Prostate gland (tissue), 2 donors: ENCODE results near the gene DLGAP1. TPM values are rescaled to one million over a fixed set of nuclear protein-coding genes. Genes with fewer than 3 reads are reported as not detected.

Experiments used
- DNase-seq: peaks from one replicate; pipeline ENCODE4 v3.0.0-alpha.2; 2019; ENCODE audit warnings: low spot score
- H3K27ac ChIP-seq, 2 donors: fragments of 200-600 bp; sonication (generic); 2 replicates each; pipeline ENCODE4 v1.5.1; 2017 to 2019
- H3K27me3 ChIP-seq: fragments of 200-600 bp; sonication (generic); replicated peaks from 2 replicates; pipeline ENCODE4 v1.5.1; 2019; ENCODE audit not compliant: insufficient read depth
- H3K36me3 ChIP-seq, 2 donors: fragments of 200-600 bp; sonication (generic); 1 replicate in 1 of 2; 2 replicates in 1 of 2; pipeline versions ENCODE4 v1.5.1 to v1.8.1; 2017 to 2019
- H3K4me1 ChIP-seq: fragments of 200-600 bp; sonication (generic); replicated peaks from 2 replicates; pipeline ENCODE4 v1.5.1; 2019
- H3K4me3 ChIP-seq, 2 donors: fragments of 200-600 bp; sonication (generic); 2 replicates each; pipeline ENCODE4 v1.5.1; 2017 to 2019
- H3K9me3 ChIP-seq: fragments of 200-600 bp; sonication (generic); 2 replicates; pipeline ENCODE4 v1.5.1; 2017
- POLR2A ChIP-seq: fragments of 450-650 bp; IDR thresholded peaks from one replicate; pipeline ENCODE4 v1.6.1; 2016; ENCODE audit warnings: antibody characterized with exemption, mild to moderate bottlenecking
- POLR2AphosphoS5 ChIP-seq: sonication (generic); formaldehyde crosslinking; IDR thresholded peaks from one replicate; pipeline ENCODE4 v1.6.1; 2017; ENCODE audit warnings: antibody characterized with exemption
- WGBS: methylation state at CpG from one replicate; pipeline ENCODE4 v1.1.5; 2018; 5-methylcytosine and 5-hydroxymethylcytosine counted together
- intact Hi-C: fragments of 100-400 bp; cut with DNase I; formaldehyde crosslinking; loops from one replicate; pipeline ENCODE4 v1.14.2; 2022
- total RNA-seq, 2 donors: library from RNA; depleted of rRNA; stranded (reverse); fragments of >200 nt; gene quantifications; one replicate each; pipeline ENCODE4 v1.1.0, GENCODE V29; 2016
- TF ChIP-seq, protein P1 (sequence below), 4 experiments: fragments of 200-600 bp in 2 of 4; fragments of 450-650 bp in 2 of 4; sonication (generic) in 2 of 4; IDR thresholded peaks; 1 replicate in 3 of 4; 2 replicates in 1 of 4; pipeline ENCODE4 v1.5.1; 2016 to 2019; ENCODE audit warnings: antibody characterized with exemption in 4 of 4, mild to moderate bottlenecking in 2 of 4, moderate library complexity in 2 of 4

The DLGAP1 gene
- total RNA-seq, 2 donors from 2014 or later: 42.2 to 66.7 TPM

DNA sequence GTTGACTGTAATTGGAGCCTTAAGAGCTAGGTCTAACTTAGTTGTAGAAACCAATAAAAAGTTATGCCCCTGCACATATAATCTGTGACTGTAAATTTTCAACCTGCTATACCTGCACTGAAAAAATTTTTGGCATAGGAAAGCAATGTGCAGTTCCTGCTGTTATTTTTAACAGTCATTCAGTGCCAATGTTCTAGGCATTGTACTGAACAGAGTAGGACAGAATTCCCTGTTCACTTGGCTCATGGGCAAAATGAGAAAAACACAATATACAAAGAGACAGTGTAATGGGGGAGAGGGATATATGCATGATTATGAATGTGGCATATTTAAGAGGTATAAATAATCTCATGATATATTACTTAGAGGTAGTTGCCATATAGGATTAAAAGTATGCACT lies 547.2 kb downstream of the DLGAP1 start:
- no peak overlapping the region for H3K27ac ChIP-seq
- no peaks in the 10 kb centered on the region for H3K27me3 ChIP-seq
- H3K4me3 ChIP-seq: no peak overlapping the region
- H3K9me3 ChIP-seq: no peaks in the 10 kb centered on the region
- TF ChIP-seq POLR2A (no peak), POLR2AphosphoS5 (no peak)
- TF ChIP-seq, protein P1, sequence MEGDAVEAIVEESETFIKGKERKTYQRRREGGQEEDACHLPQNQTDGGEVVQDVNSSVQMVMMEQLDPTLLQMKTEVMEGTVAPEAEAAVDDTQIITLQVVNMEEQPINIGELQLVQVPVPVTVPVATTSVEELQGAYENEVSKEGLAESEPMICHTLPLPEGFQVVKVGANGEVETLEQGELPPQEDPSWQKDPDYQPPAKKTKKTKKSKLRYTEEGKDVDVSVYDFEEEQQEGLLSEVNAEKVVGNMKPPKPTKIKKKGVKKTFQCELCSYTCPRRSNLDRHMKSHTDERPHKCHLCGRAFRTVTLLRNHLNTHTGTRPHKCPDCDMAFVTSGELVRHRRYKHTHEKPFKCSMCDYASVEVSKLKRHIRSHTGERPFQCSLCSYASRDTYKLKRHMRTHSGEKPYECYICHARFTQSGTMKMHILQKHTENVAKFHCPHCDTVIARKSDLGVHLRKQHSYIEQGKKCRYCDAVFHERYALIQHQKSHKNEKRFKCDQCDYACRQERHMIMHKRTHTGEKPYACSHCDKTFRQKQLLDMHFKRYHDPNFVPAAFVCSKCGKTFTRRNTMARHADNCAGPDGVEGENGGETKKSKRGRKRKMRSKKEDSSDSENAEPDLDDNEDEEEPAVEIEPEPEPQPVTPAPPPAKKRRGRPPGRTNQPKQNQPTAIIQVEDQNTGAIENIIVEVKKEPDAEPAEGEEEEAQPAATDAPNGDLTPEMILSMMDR (IDR thresholded peaks at IDR 0.05): no peak
- DNase-seq: no peak
- no peaks in the 10 kb centered on the region for H3K36me3 ChIP-seq
- intact Hi-C loops: no loop called here
- H3K4me1 ChIP-seq: no peaks in the 10 kb centered on the region

DNA sequence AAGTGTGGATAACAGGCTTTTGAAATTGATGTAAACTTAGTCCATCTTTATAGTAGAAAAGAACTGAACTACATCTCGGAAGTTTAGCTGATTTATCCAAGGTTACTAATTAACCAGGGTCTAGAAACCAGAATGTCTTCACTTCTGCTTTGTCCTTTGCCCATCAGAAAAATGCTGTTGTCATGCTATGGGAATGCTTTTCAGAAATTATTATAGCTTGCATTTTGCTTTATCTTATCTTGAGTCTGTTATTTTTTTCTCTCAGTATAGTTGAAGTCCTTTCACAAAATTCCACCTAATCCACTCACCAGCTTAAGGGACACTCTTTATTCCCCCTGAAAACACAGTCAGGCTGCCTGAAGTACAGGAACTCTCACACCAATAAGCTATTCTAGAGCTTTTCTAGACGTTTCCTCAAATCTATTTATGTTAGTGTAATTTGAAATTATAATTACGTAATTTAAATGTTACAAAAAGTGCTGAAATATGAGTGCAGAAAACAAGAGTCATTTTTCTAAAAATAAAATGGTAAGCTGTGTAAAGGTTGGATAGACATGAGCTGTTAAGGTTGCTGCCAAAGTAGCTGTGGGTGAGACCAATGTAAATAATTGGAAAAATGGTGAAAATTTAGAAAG lies 548.9 kb downstream of the DLGAP1 start:
- H3K27ac ChIP-seq: no peak overlapping the region
- H3K4me1 ChIP-seq: no peaks in the 10 kb centered on the region
- H3K9me3 ChIP-seq: no peaks in the 10 kb centered on the region
- H3K4me3 ChIP-seq: no peak overlapping the region
- TF ChIP-seq POLR2AphosphoS5 (no peak), POLR2A (no peak)
- TF ChIP-seq, protein P1 (IDR thresholded peaks at IDR 0.05): no peak
- DNase-seq: no peak
- 54% methylated on average over 3 of the region's 3 CpGs for WGBS
- intact Hi-C loops: no loop called here
- H3K27me3 ChIP-seq: no peaks in the 10 kb centered on the region
- H3K36me3 ChIP-seq: no peaks in the 10 kb centered on the region

DNA sequence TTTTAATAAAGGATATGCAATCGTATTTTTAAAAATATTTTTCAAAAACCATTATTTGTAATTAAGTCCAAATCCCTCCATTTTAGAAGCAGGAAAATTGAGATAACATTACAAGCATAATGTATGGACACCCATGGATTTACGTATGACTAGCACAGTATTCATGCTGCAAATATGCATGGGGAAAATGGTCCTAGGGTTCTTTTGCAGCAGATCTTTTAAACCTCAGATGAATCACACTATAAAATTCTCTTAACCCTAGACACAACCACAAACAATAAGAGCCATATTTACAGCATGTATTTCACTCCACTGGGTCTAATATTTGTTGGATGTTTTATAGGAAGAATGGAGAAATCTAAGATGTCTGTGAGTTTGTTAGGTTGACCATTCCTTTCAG lies 551.8 kb downstream of the DLGAP1 start:
- intact Hi-C loops: no loop called here
- Histone ChIP-seq H3K27me3 (no peaks in the 10 kb centered on the region), H3K4me3 (no peak overlapping the region), H3K4me1 (no peaks in the 10 kb centered on the region), H3K27ac (no peak overlapping the region), H3K9me3 (no peaks in the 10 kb centered on the region), H3K36me3 (no peaks in the 10 kb centered on the region)
- no peak for DNase-seq
- TF ChIP-seq, protein P1 (IDR thresholded peaks at IDR 0.05): no peak
- TF ChIP-seq POLR2A (no peak), POLR2AphosphoS5 (no peak)
- 92% methylated on average over 2 of the region's 2 CpGs for WGBS

DNA sequence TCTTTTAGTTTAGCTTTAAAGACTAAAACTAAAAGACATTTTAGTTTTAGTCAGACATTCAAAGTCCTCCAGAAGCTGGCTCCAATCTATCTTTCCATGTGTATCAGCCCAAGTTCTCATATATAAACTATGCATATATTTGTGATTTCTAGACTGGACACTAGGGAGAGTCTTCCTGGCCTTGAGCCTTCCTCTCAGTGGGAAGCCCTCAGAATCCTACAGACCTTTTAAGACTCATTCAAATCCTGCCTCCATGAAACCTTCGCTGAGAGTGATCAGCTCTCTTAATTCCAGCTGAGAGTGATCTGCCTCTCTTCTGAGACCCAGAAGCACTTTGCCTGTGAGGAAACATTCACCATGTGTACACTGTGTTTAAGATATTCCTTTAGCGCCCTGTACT lies 552.4 kb downstream of the DLGAP1 start:
- WGBS: 89% methylated on average over 2 of the region's 2 CpGs
- H3K27me3 ChIP-seq: no peaks in the 10 kb centered on the region
- no peaks in the 10 kb centered on the region for H3K4me1 ChIP-seq
- H3K36me3 ChIP-seq: no peaks in the 10 kb centered on the region
- no peak overlapping the region for H3K27ac ChIP-seq
- H3K4me3 ChIP-seq: no peak overlapping the region
- no peaks in the 10 kb centered on the region for H3K9me3 ChIP-seq
- intact Hi-C loops: no loop called here
- DNase-seq: no peak
- no peak for TF ChIP-seq POLR2A

DNA sequence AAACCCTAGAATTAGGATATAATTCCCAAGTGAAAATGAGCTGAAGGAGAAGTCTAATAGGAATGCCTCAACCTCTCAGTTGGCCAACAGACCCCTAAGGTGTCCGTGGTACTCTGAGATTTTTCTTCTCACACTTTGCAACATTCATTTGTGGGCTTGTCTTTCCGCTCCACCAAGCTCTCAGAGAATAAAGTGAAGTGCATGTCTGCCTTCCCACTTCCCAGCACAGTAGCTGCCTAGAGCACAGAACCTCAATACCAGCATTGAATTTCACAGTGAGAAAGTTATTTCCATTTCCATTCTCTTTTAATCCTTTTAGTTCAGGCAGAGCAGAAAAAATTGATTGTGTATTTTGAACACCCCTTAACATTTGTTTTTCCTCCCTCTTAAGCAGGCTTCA lies 553.3 kb downstream of the DLGAP1 start:
- Histone ChIP-seq H3K9me3 (no peaks in the 10 kb centered on the region), H3K4me3 (no peak overlapping the region), H3K27me3 (no peaks in the 10 kb centered on the region), H3K36me3 (no peaks in the 10 kb centered on the region), H3K27ac (no peak overlapping the region), H3K4me1 (no peaks in the 10 kb centered on the region)
- TF ChIP-seq, protein P1 (IDR thresholded peaks at IDR 0.05): no peak
- TF ChIP-seq POLR2A (no peak), POLR2AphosphoS5 (no peak)
- intact Hi-C loops: no loop called here
- 88% methylated on average over 2 of the region's 2 CpGs for WGBS
- no peak for DNase-seq
